ENCODE data around the gene HDGFL1.

GRCh38 chr6:22530506-22530905, 38.9 kb upstream of the HDGFL1 start:
- TF ChIP-seq POLR2A (IDR thresholded peaks at IDR 0.05), result no peak
- no peak for TF ChIP-seq POLR2AphosphoS5 (IDR thresholded peaks at IDR 0.05)
- TF ChIP-seq CTCF (IDR thresholded peaks at IDR 0.05), result no peak
